ENCODE results near the gene DTX3. TPM values are rescaled to one million over a fixed set of nuclear protein-coding genes. Genes with fewer than 3 reads are reported as not detected.
"Not testable (repeated sequence)": the region's sequence is repeated elsewhere in the genome, so short reads cannot be mapped to it uniquely, and the experiment has no call there.

Gene DTX3
- total and polyA plus RNA-seq, 12 donors, result 20.4 to 136 (median 47.6) TPM

- 76 to 96% (median 87%) methylated on average over 4 to 5 of the region's 5 CpGs for WGBS, 4 donors
- Histone ChIP-seq H3K4me1 (replicated peaks in 1 of 2) (peaks cover 6 to 7% of the 10 kb centered on the region in 2 donors), H3K27ac (no peak overlapping the region), H3K36me3 (replicated peaks in 1 of 2) (no peaks in the 10 kb centered on the region), H3K4me3 (no peak overlapping the region), H3K9me3 (replicated peaks in 1 of 3) (no peaks in the 10 kb centered on the region), H3K27me3 (peaks cover 13% of the 10 kb centered on the region)
- TF ChIP-seq POLR2A (IDR thresholded peaks at IDR 0.05), result no peak
- TF ChIP-seq, protein P1, sequence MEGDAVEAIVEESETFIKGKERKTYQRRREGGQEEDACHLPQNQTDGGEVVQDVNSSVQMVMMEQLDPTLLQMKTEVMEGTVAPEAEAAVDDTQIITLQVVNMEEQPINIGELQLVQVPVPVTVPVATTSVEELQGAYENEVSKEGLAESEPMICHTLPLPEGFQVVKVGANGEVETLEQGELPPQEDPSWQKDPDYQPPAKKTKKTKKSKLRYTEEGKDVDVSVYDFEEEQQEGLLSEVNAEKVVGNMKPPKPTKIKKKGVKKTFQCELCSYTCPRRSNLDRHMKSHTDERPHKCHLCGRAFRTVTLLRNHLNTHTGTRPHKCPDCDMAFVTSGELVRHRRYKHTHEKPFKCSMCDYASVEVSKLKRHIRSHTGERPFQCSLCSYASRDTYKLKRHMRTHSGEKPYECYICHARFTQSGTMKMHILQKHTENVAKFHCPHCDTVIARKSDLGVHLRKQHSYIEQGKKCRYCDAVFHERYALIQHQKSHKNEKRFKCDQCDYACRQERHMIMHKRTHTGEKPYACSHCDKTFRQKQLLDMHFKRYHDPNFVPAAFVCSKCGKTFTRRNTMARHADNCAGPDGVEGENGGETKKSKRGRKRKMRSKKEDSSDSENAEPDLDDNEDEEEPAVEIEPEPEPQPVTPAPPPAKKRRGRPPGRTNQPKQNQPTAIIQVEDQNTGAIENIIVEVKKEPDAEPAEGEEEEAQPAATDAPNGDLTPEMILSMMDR (IDR thresholded peaks at IDR 0.05), result no peak
- intact Hi-C loops (cut with DNase I), result no loop called here
- DNase-seq, result no peak
Measured at GRCh38 chr12:57615637-57616036, 11.0 kb downstream of the DTX3 start.

DNA sequence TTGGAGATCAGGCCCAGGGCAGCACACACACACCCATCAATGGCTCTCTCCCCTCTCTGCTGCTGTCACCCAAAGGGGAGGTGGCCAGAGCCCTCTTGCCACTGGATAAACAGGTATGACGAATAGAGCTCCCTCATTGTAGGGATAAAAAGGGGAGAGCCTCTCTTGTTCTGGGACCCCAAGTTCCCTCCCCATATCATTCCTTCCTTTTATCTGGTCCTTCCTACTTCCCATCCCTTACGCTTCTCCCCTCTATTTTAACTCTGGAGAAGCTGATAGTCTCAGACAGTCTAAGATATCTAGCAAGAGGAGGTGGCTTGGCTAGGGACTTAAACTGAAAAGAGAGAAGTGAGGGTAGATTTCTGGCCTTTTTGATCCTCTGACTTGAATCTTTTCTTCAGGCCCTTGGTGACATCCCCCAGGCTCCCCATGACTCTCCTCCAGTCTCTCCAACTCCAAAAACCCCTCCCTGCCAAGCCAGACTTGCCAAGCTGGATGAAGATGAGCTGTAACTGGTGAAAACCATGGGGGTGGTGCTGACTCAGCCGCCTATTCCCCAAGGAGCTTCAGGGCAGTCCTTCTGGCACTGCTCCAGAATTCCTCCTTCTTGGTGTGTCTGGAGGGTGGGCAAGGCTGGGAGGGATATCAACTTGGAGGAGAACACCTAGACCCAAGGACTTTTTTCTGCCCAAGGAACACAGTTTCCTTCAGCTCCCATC is 11.9 kb downstream of the DTX3 start:
- no peak overlapping the region for H3K4me3 ChIP-seq
- WGBS, 4 donors, result 78 to 93% (median 84%) methylated on average over 3 of the region's 3 CpGs
- TF ChIP-seq, protein P1 (IDR thresholded peaks at IDR 0.05), result no peak
- no peak for DNase-seq
- H3K36me3 ChIP-seq (replicated peaks in 1 of 2), result no peaks in the 10 kb centered on the region
- no peak overlapping the region for H3K27ac ChIP-seq
- peaks cover 4 to 15% of the 10 kb centered on the region in 2 donors for H3K4me1 ChIP-seq (replicated peaks in 1 of 2)
- no peaks in the 10 kb centered on the region for H3K9me3 ChIP-seq (replicated peaks in 1 of 3)
- intact Hi-C loops (cut with DNase I), result no loop called here
- peaks cover 21% of the 10 kb centered on the region for H3K27me3 ChIP-seq

DNA sequence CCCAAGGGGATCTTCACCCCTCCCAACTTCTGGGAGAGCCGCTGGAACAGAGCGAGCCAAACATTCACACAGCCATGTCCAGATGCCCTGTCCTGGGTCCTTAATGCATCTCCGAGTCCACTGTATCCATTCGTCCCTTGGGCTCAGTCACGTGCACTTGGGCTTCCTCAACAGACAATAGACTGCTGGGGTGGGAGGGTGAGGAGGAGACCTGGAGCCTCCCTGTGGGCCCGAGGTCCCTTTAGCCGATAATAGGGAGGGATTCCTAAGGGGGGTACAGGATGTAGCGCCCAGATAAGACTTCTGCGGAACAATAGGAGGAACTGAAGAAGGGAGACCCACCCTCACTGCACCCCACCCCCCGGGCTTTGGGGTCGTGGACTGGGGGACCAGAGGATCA is 13.3 kb downstream of the DTX3 start:
- Histone ChIP-seq H3K4me1 (replicated peaks in 1 of 2) (peaks cover 6 to 15% of the 10 kb centered on the region in 2 donors), H3K36me3 (replicated peaks in 1 of 2) (no peaks in the 10 kb centered on the region), H3K27ac (no peak overlapping the region), H3K9me3 (replicated peaks in 1 of 3) (no peaks in the 10 kb centered on the region), H3K27me3 (peaks cover 25% of the 10 kb centered on the region), H3K4me3 (no peak overlapping the region)
- TF ChIP-seq, protein P1 (IDR thresholded peaks at IDR 0.05), result no peak
- TF ChIP-seq POLR2A (IDR thresholded peaks at IDR 0.05), result no peak
- 55 to 64% (median 59%) methylated on average over 9 to 11 of the region's 11 CpGs for WGBS, 4 donors
- no peak for DNase-seq
- intact Hi-C loops (cut with DNase I), result no loop called here

GRCh38 chr12:57618431-57618830 is 13.8 kb downstream of the DTX3 start:
- H3K9me3 ChIP-seq (replicated peaks in 1 of 3); H3K27ac ChIP-seq; H3K36me3 ChIP-seq (replicated peaks in 1 of 2); H3K4me3 ChIP-seq; DNase-seq; intact Hi-C loops (cut with DNase I): not testable (repeated sequence)
- peaks cover 6 to 15% of the 10 kb centered on the region in 2 donors for H3K4me1 ChIP-seq (replicated peaks in 1 of 2)
- H3K27me3 ChIP-seq, result peaks cover 26% of the 10 kb centered on the region
- WGBS, 4 donors, result 92 to 96% (median 94%) methylated on average over 6 of the region's 6 CpGs

GRCh38 chr12:57618966-57619433 is 14.4 kb downstream of the DTX3 start:
- 66 to 83% (median 68%) methylated on average over 16 of the region's 16 CpGs for WGBS, 4 donors
- no peak overlapping the region for H3K27ac ChIP-seq
- peaks cover 6 to 15% of the 10 kb centered on the region in 2 donors for H3K4me1 ChIP-seq (replicated peaks in 1 of 2)
- no peak for DNase-seq
- TF ChIP-seq, protein P1 (IDR thresholded peaks at IDR 0.05), result no peak
- TF ChIP-seq POLR2A (IDR thresholded peaks at IDR 0.05), result no peak
- intact Hi-C loops (cut with DNase I), result no loop called here
- H3K27me3 ChIP-seq, result peaks cover 26% of the 10 kb centered on the region
- H3K9me3 ChIP-seq (replicated peaks in 1 of 3), result no peaks in the 10 kb centered on the region
- no peaks in the 10 kb centered on the region for H3K36me3 ChIP-seq (replicated peaks in 1 of 2)
- H3K4me3 ChIP-seq, result no peak overlapping the region

Data from adrenal gland (tissue), 12 donors.